HepG2 (cell line): ENCODE results near the gene KCNQ1OT1. TPM values are rescaled to one million over a fixed set of nuclear protein-coding genes. Genes with fewer than 3 reads are reported as not detected.

Experiments used
- DNMT3B ChIP-seq: conservative IDR thresholded peaks from 2 replicates; pipeline ENCODE4 v1.6.1; 2016; ENCODE audit warnings: missing biosample characterization, control low read depth
- EZH2 ChIP-seq: conservative IDR thresholded peaks from 2 replicates; pipeline ENCODE4 v1.6.1; 2012; ENCODE audit warnings: mild to moderate bottlenecking, low read depth, low read length, moderate library complexity
- NR2C2 ChIP-seq: sonication (generic); formaldehyde crosslinking; IDR thresholded peaks from 2 replicates; pipeline ENCODE4 v1.4.0; 2020; ENCODE audit warnings: missing genetic modification reagents, mild to moderate bottlenecking, moderate library complexity, borderline replicate concordance
- RARA ChIP-seq: IDR thresholded peaks from 2 replicates; pipeline ENCODE4 v1.6.1; 2016; ENCODE audit warnings: missing genetic modification reagents, missing compliant biosample characterization
- TCF12 ChIP-seq, 2 experiments: fragments of 450-650 bp in 1 of 2; sonication (generic) in 1 of 2; formaldehyde crosslinking in 1 of 2; IDR thresholded peaks; 2 replicates each; pipeline versions ENCODE4 v1.6.1 to v1.8.0; 2017 to 2022; ENCODE audit warnings: antibody characterized with exemption in 1 of 2, mild to moderate bottlenecking in 1 of 2, missing genetic modification reagents in 1 of 2, moderate library complexity in 1 of 2
- ZNF749 ChIP-seq: sonication (generic); formaldehyde crosslinking; IDR thresholded peaks from 2 replicates; pipeline ENCODE4 v1.8.0; 2022; ENCODE audit warnings: mild to moderate bottlenecking, missing genetic modification reagents, moderate library complexity, borderline replicate concordance
- ZNF83 ChIP-seq: sonication (generic); formaldehyde crosslinking; IDR thresholded peaks from 2 replicates; pipeline ENCODE4 v1.4.0; 2020; ENCODE audit warnings: missing genetic modification reagents, mild to moderate bottlenecking, borderline replicate concordance
- polyA plus RNA-seq, 8 experiments: library from polyadenylated mRNA; depleted of rRNA in 3 of 8; stranded (reverse) in 7 of 8; unstranded in 1 of 8; fragments of >200 nt; fragmentation: Illumina TruSeq in 4 of 8; extraction: Trizol in 4 of 8; gene quantifications; 2 replicates each; pipeline versions ENCODE4 v1.2.1 to v1.2.3, GENCODE V29; 2011 to 2016; ENCODE audit warnings: low read depth in 4 of 8, missing spikeins in 1 of 8, mixed read lengths in 1 of 8; ENCODE audit not compliant: insufficient read depth in 1 of 8
- total RNA-seq, 5 experiments: library from RNA; depleted of rRNA; stranded (reverse); fragments of >200 nt; fragmentation: Illumina TruSeq; extraction: Trizol; gene quantifications; 2 replicates each; pipeline ENCODE4 v1.2.3, GENCODE V29; 2016; ENCODE audit warnings: low read depth in 1 of 5
- TF ChIP-seq, protein P1 (sequence below): sonication (generic); formaldehyde crosslinking; IDR thresholded peaks from 2 replicates; pipeline ENCODE4 v1.4.0; 2020; ENCODE audit warnings: mild to moderate bottlenecking, missing genetic modification reagents, borderline replicate concordance
- TF ChIP-seq, protein P2 (sequence below), 2 experiments: sonication (generic) in 1 of 2; formaldehyde crosslinking in 1 of 2; IDR thresholded peaks; 2 replicates each; pipeline versions ENCODE4 v1.5.1 to v1.6.1; 2011 to 2020; ENCODE audit warnings: borderline replicate concordance in 1 of 2, low read depth in 1 of 2, low read length in 1 of 2, mild to moderate bottlenecking in 1 of 2, missing genetic modification reagents in 1 of 2, moderate library complexity in 1 of 2
- TF ChIP-seq, protein P3 (sequence below): sonication (generic); formaldehyde crosslinking; IDR thresholded peaks from 2 replicates; pipeline ENCODE4 v1.4.0; 2020; ENCODE audit warnings: missing genetic modification reagents, borderline replicate concordance
- TF ChIP-seq, protein P4 (sequence below): sonication (generic); formaldehyde crosslinking; conservative IDR thresholded peaks from 2 replicates; pipeline ENCODE4 v1.4.0; 2020; ENCODE audit warnings: missing genetic modification reagents
- TF ChIP-seq, protein P5 (sequence below): IDR thresholded peaks from 2 replicates; pipeline ENCODE4 v1.6.1; 2016; ENCODE audit warnings: missing compliant biosample characterization, missing genetic modification reagents, borderline replicate concordance

The KCNQ1OT1 gene
- total and polyA plus RNA-seq, 2 of the 13 experiments (the other 11 are each of a cell fraction or from before 2014, with no cell fraction given), result 1.3 to 18.9 TPM

DNA sequence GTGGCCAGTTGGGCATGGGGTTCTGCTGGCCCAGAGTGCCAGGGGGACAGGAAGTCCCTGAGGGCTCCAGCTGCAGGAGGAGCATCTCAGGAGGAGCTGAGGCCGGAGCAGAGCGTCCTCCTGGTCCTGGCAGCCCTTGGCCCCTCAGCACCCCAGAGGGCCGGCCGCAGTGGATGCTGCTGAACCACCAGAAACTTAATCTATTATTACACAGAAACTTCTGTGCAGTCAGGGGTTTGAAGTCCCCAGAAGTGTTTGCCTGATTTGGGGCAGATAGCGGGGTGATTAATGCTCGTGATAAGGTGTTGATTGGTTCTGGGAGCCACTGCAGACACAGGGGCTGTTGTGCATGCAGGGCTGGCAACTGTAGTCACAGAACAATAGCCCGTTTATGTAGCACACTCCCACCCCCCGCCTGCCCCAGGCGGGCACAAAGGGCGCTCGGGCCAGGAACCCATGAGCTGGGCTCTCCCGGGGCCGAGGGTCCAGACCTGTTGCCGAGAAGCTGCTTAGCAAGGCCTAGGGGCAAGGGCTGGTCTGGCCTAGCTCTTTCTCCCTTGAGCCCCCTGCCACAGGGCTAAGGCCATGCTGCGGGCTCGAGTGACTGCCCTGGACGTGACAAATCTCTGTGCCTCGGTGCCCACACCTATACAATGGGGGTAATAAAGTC lies 29.0 kb upstream of the KCNQ1OT1 start (continued):
- TF ChIP-seq, protein P1, sequence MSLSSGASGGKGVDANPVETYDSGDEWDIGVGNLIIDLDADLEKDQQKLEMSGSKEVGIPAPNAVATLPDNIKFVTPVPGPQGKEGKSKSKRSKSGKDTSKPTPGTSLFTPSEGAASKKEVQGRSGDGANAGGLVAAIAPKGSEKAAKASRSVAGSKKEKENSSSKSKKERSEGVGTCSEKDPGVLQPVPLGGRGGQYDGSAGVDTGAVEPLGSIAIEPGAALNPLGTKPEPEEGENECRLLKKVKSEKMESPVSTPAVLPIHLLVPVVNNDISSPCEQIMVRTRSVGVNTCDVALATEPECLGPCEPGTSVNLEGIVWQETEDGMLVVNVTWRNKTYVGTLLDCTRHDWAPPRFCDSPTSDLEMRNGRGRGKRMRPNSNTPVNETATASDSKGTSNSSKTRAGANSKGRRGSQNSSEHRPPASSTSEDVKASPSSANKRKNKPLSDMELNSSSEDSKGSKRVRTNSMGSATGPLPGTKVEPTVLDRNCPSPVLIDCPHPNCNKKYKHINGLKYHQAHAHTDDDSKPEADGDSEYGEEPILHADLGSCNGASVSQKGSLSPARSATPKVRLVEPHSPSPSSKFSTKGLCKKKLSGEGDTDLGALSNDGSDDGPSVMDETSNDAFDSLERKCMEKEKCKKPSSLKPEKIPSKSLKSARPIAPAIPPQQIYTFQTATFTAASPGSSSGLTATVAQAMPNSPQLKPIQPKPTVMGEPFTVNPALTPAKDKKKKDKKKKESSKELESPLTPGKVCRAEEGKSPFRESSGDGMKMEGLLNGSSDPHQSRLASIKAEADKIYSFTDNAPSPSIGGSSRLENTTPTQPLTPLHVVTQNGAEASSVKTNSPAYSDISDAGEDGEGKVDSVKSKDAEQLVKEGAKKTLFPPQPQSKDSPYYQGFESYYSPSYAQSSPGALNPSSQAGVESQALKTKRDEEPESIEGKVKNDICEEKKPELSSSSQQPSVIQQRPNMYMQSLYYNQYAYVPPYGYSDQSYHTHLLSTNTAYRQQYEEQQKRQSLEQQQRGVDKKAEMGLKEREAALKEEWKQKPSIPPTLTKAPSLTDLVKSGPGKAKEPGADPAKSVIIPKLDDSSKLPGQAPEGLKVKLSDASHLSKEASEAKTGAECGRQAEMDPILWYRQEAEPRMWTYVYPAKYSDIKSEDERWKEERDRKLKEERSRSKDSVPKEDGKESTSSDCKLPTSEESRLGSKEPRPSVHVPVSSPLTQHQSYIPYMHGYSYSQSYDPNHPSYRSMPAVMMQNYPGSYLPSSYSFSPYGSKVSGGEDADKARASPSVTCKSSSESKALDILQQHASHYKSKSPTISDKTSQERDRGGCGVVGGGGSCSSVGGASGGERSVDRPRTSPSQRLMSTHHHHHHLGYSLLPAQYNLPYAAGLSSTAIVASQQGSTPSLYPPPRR, result peak; percentile 86
- TF ChIP-seq EZH2 (no peak), TCF12 (IDR thresholded peaks at IDR 0.05) (no peak), TCF12 (CRISPR knock-in tag; IDR thresholded peaks at IDR 0.05) (0 out of 2 replicates have a peak, but pooled peaks have one; percentile 23), ZNF83 (no peak), DNMT3B (CRISPR knock-in tag) (no peak), RARA (CRISPR knock-in tag) (peak; percentile 69), ZNF749 (0 out of 2 replicates have a peak, but pooled peaks have one; percentile 37), NR2C2 (peak; percentile 52; the same call in 1 of the 2 replicates)
- TF ChIP-seq, protein P2, sequence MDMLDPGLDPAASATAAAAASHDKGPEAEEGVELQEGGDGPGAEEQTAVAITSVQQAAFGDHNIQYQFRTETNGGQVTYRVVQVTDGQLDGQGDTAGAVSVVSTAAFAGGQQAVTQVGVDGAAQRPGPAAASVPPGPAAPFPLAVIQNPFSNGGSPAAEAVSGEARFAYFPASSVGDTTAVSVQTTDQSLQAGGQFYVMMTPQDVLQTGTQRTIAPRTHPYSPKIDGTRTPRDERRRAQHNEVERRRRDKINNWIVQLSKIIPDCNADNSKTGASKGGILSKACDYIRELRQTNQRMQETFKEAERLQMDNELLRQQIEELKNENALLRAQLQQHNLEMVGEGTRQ (IDR thresholded peaks at IDR 0.05; ENCODE audit: low read depth, low read length), result no peak
- TF ChIP-seq, protein P2 (CRISPR knock-in tag; IDR thresholded peaks at IDR 0.05; ENCODE audit: borderline replicate concordance), result no peak
- TF ChIP-seq, protein P3, sequence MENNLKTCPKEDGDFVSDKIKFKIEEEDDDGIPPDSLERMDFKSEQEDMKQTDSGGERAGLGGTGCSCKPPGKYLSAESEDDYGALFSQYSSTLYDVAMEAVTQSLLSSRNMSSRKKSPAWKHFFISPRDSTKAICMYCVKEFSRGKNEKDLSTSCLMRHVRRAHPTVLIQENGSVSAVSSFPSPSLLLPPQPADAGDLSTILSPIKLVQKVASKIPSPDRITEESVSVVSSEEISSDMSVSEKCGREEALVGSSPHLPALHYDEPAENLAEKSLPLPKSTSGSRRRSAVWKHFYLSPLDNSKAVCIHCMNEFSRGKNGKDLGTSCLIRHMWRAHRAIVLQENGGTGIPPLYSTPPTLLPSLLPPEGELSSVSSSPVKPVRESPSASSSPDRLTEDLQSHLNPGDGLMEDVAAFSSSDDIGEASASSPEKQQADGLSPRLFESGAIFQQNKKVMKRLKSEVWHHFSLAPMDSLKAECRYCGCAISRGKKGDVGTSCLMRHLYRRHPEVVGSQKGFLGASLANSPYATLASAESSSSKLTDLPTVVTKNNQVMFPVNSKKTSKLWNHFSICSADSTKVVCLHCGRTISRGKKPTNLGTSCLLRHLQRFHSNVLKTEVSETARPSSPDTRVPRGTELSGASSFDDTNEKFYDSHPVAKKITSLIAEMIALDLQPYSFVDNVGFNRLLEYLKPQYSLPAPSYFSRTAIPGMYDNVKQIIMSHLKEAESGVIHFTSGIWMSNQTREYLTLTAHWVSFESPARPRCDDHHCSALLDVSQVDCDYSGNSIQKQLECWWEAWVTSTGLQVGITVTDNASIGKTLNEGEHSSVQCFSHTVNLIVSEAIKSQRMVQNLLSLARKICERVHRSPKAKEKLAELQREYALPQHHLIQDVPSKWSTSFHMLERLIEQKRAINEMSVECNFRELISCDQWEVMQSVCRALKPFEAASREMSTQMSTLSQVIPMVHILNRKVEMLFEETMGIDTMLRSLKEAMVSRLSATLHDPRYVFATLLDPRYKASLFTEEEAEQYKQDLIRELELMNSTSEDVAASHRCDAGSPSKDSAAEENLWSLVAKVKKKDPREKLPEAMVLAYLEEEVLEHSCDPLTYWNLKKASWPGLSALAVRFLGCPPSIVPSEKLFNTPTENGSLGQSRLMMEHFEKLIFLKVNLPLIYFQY, result peak; percentile 93
- TF ChIP-seq, protein P4, sequence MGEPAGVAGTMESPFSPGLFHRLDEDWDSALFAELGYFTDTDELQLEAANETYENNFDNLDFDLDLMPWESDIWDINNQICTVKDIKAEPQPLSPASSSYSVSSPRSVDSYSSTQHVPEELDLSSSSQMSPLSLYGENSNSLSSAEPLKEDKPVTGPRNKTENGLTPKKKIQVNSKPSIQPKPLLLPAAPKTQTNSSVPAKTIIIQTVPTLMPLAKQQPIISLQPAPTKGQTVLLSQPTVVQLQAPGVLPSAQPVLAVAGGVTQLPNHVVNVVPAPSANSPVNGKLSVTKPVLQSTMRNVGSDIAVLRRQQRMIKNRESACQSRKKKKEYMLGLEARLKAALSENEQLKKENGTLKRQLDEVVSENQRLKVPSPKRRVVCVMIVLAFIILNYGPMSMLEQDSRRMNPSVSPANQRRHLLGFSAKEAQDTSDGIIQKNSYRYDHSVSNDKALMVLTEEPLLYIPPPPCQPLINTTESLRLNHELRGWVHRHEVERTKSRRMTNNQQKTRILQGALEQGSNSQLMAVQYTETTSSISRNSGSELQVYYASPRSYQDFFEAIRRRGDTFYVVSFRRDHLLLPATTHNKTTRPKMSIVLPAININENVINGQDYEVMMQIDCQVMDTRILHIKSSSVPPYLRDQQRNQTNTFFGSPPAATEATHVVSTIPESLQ, result no peak
- TF ChIP-seq, protein P5, sequence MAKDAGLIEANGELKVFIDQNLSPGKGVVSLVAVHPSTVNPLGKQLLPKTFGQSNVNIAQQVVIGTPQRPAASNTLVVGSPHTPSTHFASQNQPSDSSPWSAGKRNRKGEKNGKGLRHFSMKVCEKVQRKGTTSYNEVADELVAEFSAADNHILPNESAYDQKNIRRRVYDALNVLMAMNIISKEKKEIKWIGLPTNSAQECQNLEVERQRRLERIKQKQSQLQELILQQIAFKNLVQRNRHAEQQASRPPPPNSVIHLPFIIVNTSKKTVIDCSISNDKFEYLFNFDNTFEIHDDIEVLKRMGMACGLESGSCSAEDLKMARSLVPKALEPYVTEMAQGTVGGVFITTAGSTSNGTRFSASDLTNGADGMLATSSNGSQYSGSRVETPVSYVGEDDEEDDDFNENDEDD (CRISPR knock-in tag), result peak; percentile 41; the same call in 1 of the 2 replicates
